Peyer's patch (tissue), 4 donors: Measurements from ENCODE around the gene CCZ1B. TPM values are rescaled to one million over a fixed set of nuclear protein-coding genes. Genes with fewer than 3 reads are reported as not detected.
"Not testable (repeated sequence)": the region's sequence is repeated elsewhere in the genome, so short reads cannot be mapped to it uniquely, and the experiment has no call there.

Experiments used
- DNase-seq, 3 donors: peaks; one replicate each; pipeline ENCODE4 v3.0.0-alpha.2; 2017 to 2019
- H3K27ac ChIP-seq, 4 donors: fragments of 200-600 bp; sonication (generic); one replicate each; pipeline ENCODE4 v1.5.1; 2016 to 2019
- H3K27me3 ChIP-seq, 2 donors: fragments of 200-600 bp; sonication (generic); one replicate each; pipeline ENCODE4 v1.5.1; 2019
- H3K36me3 ChIP-seq, 3 donors: fragments of 200-600 bp; sonication (generic); one replicate each; pipeline ENCODE4 v1.5.1; 2016 to 2019
- H3K4me1 ChIP-seq, 4 donors: fragments of 200-600 bp; sonication (generic); one replicate each; pipeline ENCODE4 v1.5.1; 2016 to 2019
- H3K4me3 ChIP-seq, 4 donors: fragments of 200-600 bp; sonication (generic); 1 replicate in 3 of 4; 2 replicates in 1 of 4; pipeline ENCODE4 v1.5.1; 2016 to 2019; ENCODE audit warnings: mild to moderate bottlenecking in 1 of 4
- H3K9me3 ChIP-seq, 4 donors: fragments of 200-600 bp; sonication (generic); one replicate each; pipeline ENCODE4 v1.5.1; 2016 to 2019; ENCODE audit warnings: mild to moderate bottlenecking in 1 of 4
- total RNA-seq, 4 donors: library from RNA; depleted of rRNA; stranded (reverse); fragments of >200 nt; gene quantifications; one replicate each; pipeline ENCODE4 v1.1.0, GENCODE V29; 2016

The CCZ1B gene
- total RNA-seq, 4 donors from 2014 or later: 73.7 to 253 (median 131) TPM

GRCh38 chr7:6825236-6826125, 594 bp downstream of the CCZ1B start:
- not testable (repeated sequence) for H3K36me3 ChIP-seq, H3K4me1 ChIP-seq, H3K9me3 ChIP-seq, DNase-seq, H3K27me3 ChIP-seq
- peak overlapping the region in 1 of 4 donors; percentile 77 for H3K27ac ChIP-seq
- H3K4me3 ChIP-seq: peak overlapping the region; percentile 51 to 60 (median 57)

GRCh38 chr7:6821622-6822021, 4.5 kb downstream of the CCZ1B start:
- not testable (repeated sequence) for DNase-seq, H3K4me3 ChIP-seq, H3K27me3 ChIP-seq, H3K4me1 ChIP-seq, H3K9me3 ChIP-seq, H3K27ac ChIP-seq
- H3K36me3 ChIP-seq: peaks cover 0 to 33% (median 0%) of the 10 kb centered on the region in 3 donors

- H3K27me3 ChIP-seq, H3K9me3 ChIP-seq, H3K4me3 ChIP-seq, H3K27ac ChIP-seq, DNase-seq, H3K4me1 ChIP-seq: not testable (repeated sequence)
- H3K36me3 ChIP-seq: peaks cover 0 to 37% (median 0%) of the 10 kb centered on the region in 3 donors
These were observed 10.6 kb downstream of the CCZ1B start for GRCh38 chr7:6815470-6815869.

- not testable (repeated sequence) for H3K27me3 ChIP-seq, H3K27ac ChIP-seq, H3K9me3 ChIP-seq, H3K4me1 ChIP-seq, H3K4me3 ChIP-seq, DNase-seq
- peaks cover 0 to 24% (median 0%) of the 10 kb centered on the region in 3 donors for H3K36me3 ChIP-seq
These were observed 13.1 kb downstream of the CCZ1B start for GRCh38 chr7:6813011-6813410.

GRCh38 chr7:6807959-6808358, 18.1 kb downstream of the CCZ1B start:
- not testable (repeated sequence) for H3K27me3 ChIP-seq, H3K4me1 ChIP-seq, H3K27ac ChIP-seq, DNase-seq, H3K9me3 ChIP-seq, H3K36me3 ChIP-seq, H3K4me3 ChIP-seq

GRCh38 chr7:6807393-6807918, 18.6 kb downstream of the CCZ1B start:
- not testable (repeated sequence) for H3K4me1 ChIP-seq, H3K4me3 ChIP-seq, H3K9me3 ChIP-seq, H3K27ac ChIP-seq, H3K27me3 ChIP-seq, DNase-seq, H3K36me3 ChIP-seq

GRCh38 chr7:6800331-6800730, 25.7 kb downstream of the CCZ1B start:
- H3K9me3 ChIP-seq, H3K27ac ChIP-seq, H3K27me3 ChIP-seq, H3K36me3 ChIP-seq, DNase-seq, H3K4me3 ChIP-seq, H3K4me1 ChIP-seq: not testable (repeated sequence)

GRCh38 chr7:6799887-6800286, 26.2 kb downstream of the CCZ1B start:
- not testable (repeated sequence) for H3K4me3 ChIP-seq, H3K27ac ChIP-seq, H3K36me3 ChIP-seq, H3K4me1 ChIP-seq, H3K9me3 ChIP-seq, H3K27me3 ChIP-seq, DNase-seq

- DNase-seq, H3K27ac ChIP-seq, H3K9me3 ChIP-seq, H3K4me3 ChIP-seq, H3K4me1 ChIP-seq, H3K27me3 ChIP-seq, H3K36me3 ChIP-seq: not testable (repeated sequence)
These were observed 28.0 kb downstream of the CCZ1B start for GRCh38 chr7:6798047-6798446.

GRCh38 chr7:6797218-6797617, 28.9 kb downstream of the CCZ1B start:
- not testable (repeated sequence) for DNase-seq, H3K4me1 ChIP-seq, H3K36me3 ChIP-seq, H3K9me3 ChIP-seq, H3K27me3 ChIP-seq, H3K4me3 ChIP-seq, H3K27ac ChIP-seq

GRCh38 chr7:6794276-6794675, 31.8 kb downstream of the CCZ1B start:
- not testable (repeated sequence) for H3K36me3 ChIP-seq, H3K27me3 ChIP-seq, H3K9me3 ChIP-seq, H3K4me3 ChIP-seq, H3K4me1 ChIP-seq, DNase-seq, H3K27ac ChIP-seq

- DNase-seq, H3K4me3 ChIP-seq, H3K27ac ChIP-seq, H3K9me3 ChIP-seq, H3K27me3 ChIP-seq, H3K4me1 ChIP-seq, H3K36me3 ChIP-seq: not testable (repeated sequence)
These were observed 33.8 kb downstream of the CCZ1B start for GRCh38 chr7:6792113-6792872.

GRCh38 chr7:6789353-6789752, 36.7 kb downstream of the CCZ1B start:
- DNase-seq, H3K27ac ChIP-seq, H3K27me3 ChIP-seq: not testable (repeated sequence)

GRCh38 chr7:6781581-6781980, 44.5 kb downstream of the CCZ1B start:
- not testable (repeated sequence) for H3K27ac ChIP-seq, H3K9me3 ChIP-seq, H3K4me1 ChIP-seq, DNase-seq, H3K4me3 ChIP-seq, H3K36me3 ChIP-seq, H3K27me3 ChIP-seq

More at GRCh38 chr7:6789353-6789752, 36.7 kb downstream of the CCZ1B start:
- not testable (repeated sequence) for H3K36me3 ChIP-seq, H3K4me3 ChIP-seq, H3K9me3 ChIP-seq, H3K4me1 ChIP-seq

GRCh38 chr7:6761186-6761585, 64.9 kb downstream of the CCZ1B start:
- not testable (repeated sequence) for H3K27me3 ChIP-seq, H3K27ac ChIP-seq, H3K4me1 ChIP-seq, H3K4me3 ChIP-seq, DNase-seq, H3K9me3 ChIP-seq, H3K36me3 ChIP-seq
